Heart left ventricle (tissue), 13 donors: Measurements from ENCODE around the gene VILL.

ENCODE experiments used
- CTCF ChIP-seq, 12 donors: fragments of 200-600 bp; sonication (generic) in 4 of 12; IDR thresholded peaks; one replicate each; pipeline versions ENCODE4 v1.5.0 to v1.8.0; 2018 to 2022; ENCODE audit warnings: antibody characterized with exemption in 12 of 12, mild to moderate bottlenecking in 5 of 12
- POLR2A ChIP-seq, 2 donors: fragments of 450-650 bp; IDR thresholded peaks; one replicate each; pipeline ENCODE4 v1.6.1; 2017; ENCODE audit warnings: antibody characterized with exemption in 2 of 2, mild to moderate bottlenecking in 2 of 2, moderate library complexity in 2 of 2
- donor health status: ischemic (EF 13 %, LVEDD 7.1; RV severe dilation, severe dysfunction).
- donor health status: DM: no; HTN: yes; CAD: no.
- donor health status: DM: no; HTN: no; CAD: no.
- donor health status: ischemic (EF 25% LVEDD 6.9; RV normal size, moderate dysfunction).
- donor health status: ischemic (EF 25% LVEDD 5.7; RV mildly dilated, moderate dysfunction).
- donor health status: ischemic (EF 35%, LVEDD 5.7; RV mildly dilated, moderate dysfunction).
- donor health status: nonischemic (EF 11% LVEDD 7.7; RV severe dilation, severe dysfunction).
- donor health status: DM: yes; HTN: yes; CAD: no.
- donor health status: PGD.
- donor health status: ischemic (EF 29% LVEDD 5.4; RV normal size, mild dysfunction).
- donor health status: nonischemic (EF 23%, LVEDD 6.1; RV moderate dilation, normal function).

- TF ChIP-seq POLR2A (IDR thresholded peaks at IDR 0.05), result no peak
- no peak for TF ChIP-seq CTCF (IDR thresholded peaks at IDR 0.05)
These were observed 9.3 kb upstream of the VILL start for GRCh38 chr3:37981348-37981664.
